Peyer's patch (tissue), 4 donors: ENCODE data around the gene FOXL3. TPM values are rescaled to one million over a fixed set of nuclear protein-coding genes. Genes with fewer than 3 reads are reported as not detected.

ENCODE experiments used
- DNase-seq, 3 donors: peaks; one replicate each; pipeline ENCODE4 v3.0.0-alpha.2; 2017 to 2019
- H3K27ac ChIP-seq, 4 donors: fragments of 200-600 bp; sonication (generic); one replicate each; pipeline ENCODE4 v1.5.1; 2016 to 2019
- H3K27me3 ChIP-seq, 2 donors: fragments of 200-600 bp; sonication (generic); one replicate each; pipeline ENCODE4 v1.5.1; 2019
- H3K36me3 ChIP-seq, 3 donors: fragments of 200-600 bp; sonication (generic); one replicate each; pipeline ENCODE4 v1.5.1; 2016 to 2019
- H3K4me1 ChIP-seq, 4 donors: fragments of 200-600 bp; sonication (generic); one replicate each; pipeline ENCODE4 v1.5.1; 2016 to 2019
- H3K4me3 ChIP-seq, 4 donors: fragments of 200-600 bp; sonication (generic); 1 replicate in 3 of 4; 2 replicates in 1 of 4; pipeline ENCODE4 v1.5.1; 2016 to 2019; ENCODE audit warnings: mild to moderate bottlenecking in 1 of 4
- H3K9me3 ChIP-seq, 4 donors: fragments of 200-600 bp; sonication (generic); one replicate each; pipeline ENCODE4 v1.5.1; 2016 to 2019; ENCODE audit warnings: mild to moderate bottlenecking in 1 of 4
- POLR2A ChIP-seq, 2 donors: fragments of 450-650 bp; IDR thresholded peaks; one replicate each; pipeline ENCODE4 v1.5.1; 2017; ENCODE audit warnings: antibody characterized with exemption in 2 of 2, mild to moderate bottlenecking in 2 of 2, moderate library complexity in 2 of 2
- total RNA-seq, 4 donors: library from RNA; depleted of rRNA; stranded (reverse); fragments of >200 nt; gene quantifications; one replicate each; pipeline ENCODE4 v1.1.0, GENCODE V29; 2016
- TF ChIP-seq, protein P1 (sequence below), 6 experiments: fragments of 450-650 bp in 4 of 6; fragments of 200-600 bp in 2 of 6; sonication (generic) in 1 of 6; IDR thresholded peaks; one replicate each; pipeline ENCODE4 v1.5.1; 2017 to 2019; ENCODE audit warnings: antibody characterized with exemption in 6 of 6, mild to moderate bottlenecking in 3 of 6, moderate library complexity in 1 of 6

The FOXL3 gene
- total RNA-seq, 4 donors from 2014 or later, result not detected

GRCh38 chr7:288671-289101 lies 1.3 kb upstream of the FOXL3 start:
- H3K4me1 ChIP-seq, result peaks cover 0 to 32% (median 4%) of the 10 kb centered on the region in 4 donors
- no peak for DNase-seq
- no peaks in the 10 kb centered on the region for H3K9me3 ChIP-seq
- no peak overlapping the region for H3K27ac ChIP-seq
- TF ChIP-seq POLR2A (IDR thresholded peaks at IDR 0.05), result no peak
- TF ChIP-seq, protein P1, sequence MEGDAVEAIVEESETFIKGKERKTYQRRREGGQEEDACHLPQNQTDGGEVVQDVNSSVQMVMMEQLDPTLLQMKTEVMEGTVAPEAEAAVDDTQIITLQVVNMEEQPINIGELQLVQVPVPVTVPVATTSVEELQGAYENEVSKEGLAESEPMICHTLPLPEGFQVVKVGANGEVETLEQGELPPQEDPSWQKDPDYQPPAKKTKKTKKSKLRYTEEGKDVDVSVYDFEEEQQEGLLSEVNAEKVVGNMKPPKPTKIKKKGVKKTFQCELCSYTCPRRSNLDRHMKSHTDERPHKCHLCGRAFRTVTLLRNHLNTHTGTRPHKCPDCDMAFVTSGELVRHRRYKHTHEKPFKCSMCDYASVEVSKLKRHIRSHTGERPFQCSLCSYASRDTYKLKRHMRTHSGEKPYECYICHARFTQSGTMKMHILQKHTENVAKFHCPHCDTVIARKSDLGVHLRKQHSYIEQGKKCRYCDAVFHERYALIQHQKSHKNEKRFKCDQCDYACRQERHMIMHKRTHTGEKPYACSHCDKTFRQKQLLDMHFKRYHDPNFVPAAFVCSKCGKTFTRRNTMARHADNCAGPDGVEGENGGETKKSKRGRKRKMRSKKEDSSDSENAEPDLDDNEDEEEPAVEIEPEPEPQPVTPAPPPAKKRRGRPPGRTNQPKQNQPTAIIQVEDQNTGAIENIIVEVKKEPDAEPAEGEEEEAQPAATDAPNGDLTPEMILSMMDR (IDR thresholded peaks at IDR 0.05), result no peak
- peaks cover 0 to 23% of the 10 kb centered on the region in 2 donors for H3K27me3 ChIP-seq
- H3K36me3 ChIP-seq, result no peaks in the 10 kb centered on the region
- H3K4me3 ChIP-seq, result no peak overlapping the region

DNA sequence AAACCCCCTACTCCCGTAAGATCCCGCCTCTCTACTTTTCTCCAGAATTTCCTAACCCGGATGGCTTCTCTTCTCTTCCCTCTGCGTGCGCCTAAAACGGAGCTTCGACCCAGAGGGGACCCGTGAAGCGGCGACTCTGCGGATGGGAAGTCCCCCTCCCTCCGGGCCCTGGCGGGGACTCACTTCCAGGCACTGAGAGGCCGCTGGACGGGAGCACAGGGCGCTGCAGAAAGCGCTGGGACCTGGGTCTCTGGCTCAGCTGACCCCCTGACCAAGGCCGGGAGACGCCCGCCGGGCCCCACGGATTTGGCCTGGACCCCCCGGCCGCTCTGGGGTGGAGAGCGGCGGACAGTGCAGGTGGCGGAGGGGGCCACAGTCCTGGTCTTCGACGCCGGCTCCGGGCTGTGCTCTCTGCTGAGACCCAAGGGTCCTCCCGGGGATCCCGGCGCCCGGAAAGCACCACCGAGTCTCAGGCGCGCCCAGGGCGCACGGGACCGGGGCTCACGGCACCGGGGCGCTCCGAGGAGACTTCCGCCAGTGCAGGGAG lies 688 bp upstream of the FOXL3 start:
- DNase-seq, result no peak
- H3K4me3 ChIP-seq, result no peak overlapping the region
- H3K27me3 ChIP-seq, result peaks cover 0 to 23% of the 10 kb centered on the region in 2 donors
- H3K27ac ChIP-seq, result no peak overlapping the region
- peaks cover 0 to 35% (median 5%) of the 10 kb centered on the region in 4 donors for H3K4me1 ChIP-seq
- H3K36me3 ChIP-seq, result no peaks in the 10 kb centered on the region
- H3K9me3 ChIP-seq, result no peaks in the 10 kb centered on the region
- TF ChIP-seq, protein P1 (IDR thresholded peaks at IDR 0.05), result no peak
- TF ChIP-seq POLR2A (IDR thresholded peaks at IDR 0.05), result no peak

GRCh38 chr7:290554-291372 lies 793 bp downstream of the FOXL3 start:
- Histone ChIP-seq H3K4me3 (peak overlapping the region in 1 of 4 donors; percentile 43), H3K27ac (no peak overlapping the region), H3K27me3 (peaks cover 0 to 23% of the 10 kb centered on the region in 2 donors), H3K36me3 (no peaks in the 10 kb centered on the region), H3K9me3 (no peaks in the 10 kb centered on the region), H3K4me1 (peaks cover 0 to 35% (median 3%) of the 10 kb centered on the region in 4 donors)
- TF ChIP-seq POLR2A (IDR thresholded peaks at IDR 0.05), result no peak
- TF ChIP-seq, protein P1 (IDR thresholded peaks at IDR 0.05), result no peak
- no peak for DNase-seq

- Histone ChIP-seq H3K36me3 (no peaks in the 10 kb centered on the region), H3K9me3 (no peaks in the 10 kb centered on the region), H3K4me3 (no peak overlapping the region), H3K27me3 (peaks cover 0 to 23% of the 10 kb centered on the region in 2 donors), H3K4me1 (peaks cover 0 to 31% (median 3%) of the 10 kb centered on the region in 4 donors), H3K27ac (no peak overlapping the region)
- no peak for DNase-seq
- TF ChIP-seq, protein P1 (IDR thresholded peaks at IDR 0.05), result no peak
- no peak for TF ChIP-seq POLR2A (IDR thresholded peaks at IDR 0.05)
Observed at GRCh38 chr7:291373-292092, 1.6 kb downstream of the FOXL3 start.

GRCh38 chr7:292226-292625 lies 2.3 kb downstream of the FOXL3 start:
- Histone ChIP-seq H3K27ac (no peak overlapping the region), H3K4me1 (peaks cover 0 to 31% (median 3%) of the 10 kb centered on the region in 4 donors), H3K36me3 (no peaks in the 10 kb centered on the region), H3K9me3 (no peaks in the 10 kb centered on the region), H3K4me3 (no peak overlapping the region), H3K27me3 (peaks cover 0 to 23% of the 10 kb centered on the region in 2 donors)
- no peak for DNase-seq
- TF ChIP-seq, protein P1 (IDR thresholded peaks at IDR 0.05), result no peak
- no peak for TF ChIP-seq POLR2A (IDR thresholded peaks at IDR 0.05)
